CD14-positive monocyte (primary cell): ENCODE measurements around the gene IFNGR1. TPM values are rescaled to one million over a fixed set of nuclear protein-coding genes. Genes with fewer than 3 reads are reported as not detected.
A peak's percentile ranks its signal among the peaks of the same experiment; 100 is the strongest.

Source experiments
- DNase-seq, 3 donors: peaks; one replicate each; pipeline ENCODE4 v3.0.0-alpha.2; 2011 to 2022
- H2AFZ ChIP-seq: 2 replicates; pipeline ENCODE4 v1.6.0; 2012; ENCODE audit warnings: mild to moderate bottlenecking, low read depth, low read length, inconsistent platforms; ENCODE audit not compliant: insufficient read depth, poor library complexity, severe bottlenecking
- H3K27ac ChIP-seq, 2 donors: 1 replicate in 1 of 2; 2 replicates in 1 of 2; pipeline ENCODE4 v1.5.1; 2012 to 2013; ENCODE audit warnings: low read length in 2 of 2, control low read depth in 1 of 2, inconsistent platforms in 1 of 2, low read depth in 1 of 2, mild to moderate bottlenecking in 1 of 2
- H3K27me3 ChIP-seq, 2 donors: one replicate each; pipeline versions ENCODE4 v1.6.0 to v1.6.1; 2011 to 2013; ENCODE audit warnings: low read length in 2 of 2; ENCODE audit not compliant: control insufficient read depth in 2 of 2, insufficient read depth in 2 of 2
- H3K36me3 ChIP-seq, 2 donors: replicated peaks in 1 of 2; 1 replicate in 1 of 2; 2 replicates in 1 of 2; pipeline versions ENCODE4 v1.5.1 to v1.6.1; 2012 to 2013; ENCODE audit warnings: low read length in 2 of 2, control low read depth in 1 of 2, inconsistent platforms in 1 of 2, mild to moderate bottlenecking in 1 of 2; ENCODE audit not compliant: insufficient read depth in 2 of 2, control insufficient read depth in 1 of 2
- H3K4me1 ChIP-seq, 2 donors: 1 replicate in 1 of 2; 2 replicates in 1 of 2; pipeline versions ENCODE4 v1.5.1 to v1.6.1; 2012 to 2013; ENCODE audit warnings: low read length in 2 of 2, control low read depth in 1 of 2, inconsistent platforms in 1 of 2, mild to moderate bottlenecking in 1 of 2, moderate library complexity in 1 of 2; ENCODE audit not compliant: insufficient read depth in 2 of 2, control insufficient read depth in 1 of 2
- H3K4me2 ChIP-seq: replicated peaks from 2 replicates; pipeline ENCODE3; 2012; ENCODE audit warnings: low read length, moderate library complexity, mild to moderate bottlenecking; ENCODE audit not compliant: poor library complexity, severe bottlenecking; ENCODE audit errors: extremely low read depth
- H3K4me3 ChIP-seq, 3 experiments: fragments of 200-600 bp in 1 of 3; sonication (generic) in 1 of 3; replicated peaks in 1 of 3; 1 replicate in 2 of 3; 2 replicates in 1 of 3; pipeline ENCODE4 v1.5.1; 2011 to 2013; ENCODE audit warnings: low read length in 3 of 3, mild to moderate bottlenecking in 3 of 3, control low read depth in 2 of 3, low read depth in 2 of 3, inconsistent platforms in 1 of 3, moderate library complexity in 1 of 3
- H3K79me2 ChIP-seq: 2 replicates; pipeline ENCODE4 v1.6.0; 2012; ENCODE audit warnings: mild to moderate bottlenecking, control low read depth, inconsistent platforms, low read length, moderate library complexity; ENCODE audit not compliant: insufficient read depth
- H3K9ac ChIP-seq: 2 replicates; pipeline ENCODE4 v1.6.0; 2017; ENCODE audit warnings: low read length, mild to moderate bottlenecking; ENCODE audit not compliant: insufficient read depth, poor library complexity, severe bottlenecking
- H3K9me3 ChIP-seq, 2 donors: replicated peaks in 1 of 2; 1 replicate in 1 of 2; 2 replicates in 1 of 2; pipeline versions ENCODE4 v1.5.1 to v1.6.1; 2012 to 2013; ENCODE audit warnings: low read length in 2 of 2, control low read depth in 1 of 2; ENCODE audit not compliant: control insufficient read depth in 1 of 2, insufficient read depth in 1 of 2
- H4K20me1 ChIP-seq: 2 replicates; pipeline ENCODE4 v1.6.0; 2012; ENCODE audit warnings: mild to moderate bottlenecking, low read length, control low read depth, moderate library complexity; ENCODE audit not compliant: insufficient read depth
- H3K27ac Mint-ChIP-seq, 7 donors: one replicate each; pipeline ENCODE4 v1.8.0; 2020; ENCODE audit warnings: mild to moderate bottlenecking in 7 of 7, mixed read lengths in 7 of 7, moderate library complexity in 6 of 7, inconsistent platforms in 2 of 7
- H3K27me3 Mint-ChIP-seq, 3 donors: one replicate each; pipeline ENCODE4 v1.8.0; 2021 to 2022; ENCODE audit warnings: low read depth in 3 of 3, mild to moderate bottlenecking in 3 of 3, mixed read lengths in 3 of 3, moderate library complexity in 3 of 3, inconsistent platforms in 1 of 3
- H3K36me3 Mint-ChIP-seq, 2 donors: one replicate each; pipeline ENCODE4 v1.8.0; 2020; ENCODE audit warnings: mixed read lengths in 2 of 2, inconsistent platforms in 1 of 2, mild to moderate bottlenecking in 1 of 2
- H3K4me1 Mint-ChIP-seq: one replicate; pipeline ENCODE4 v1.8.0; 2020; ENCODE audit warnings: mild to moderate bottlenecking, mixed read lengths
- H3K4me3 Mint-ChIP-seq, 2 donors: one replicate each; pipeline ENCODE4 v1.8.0; 2020; ENCODE audit warnings: mild to moderate bottlenecking in 2 of 2, mixed read lengths in 2 of 2, moderate library complexity in 1 of 2
- H3K9me3 Mint-ChIP-seq, 7 donors: one replicate each; pipeline ENCODE4 v1.8.0; 2020 to 2022; ENCODE audit warnings: mixed read lengths in 7 of 7, mild to moderate bottlenecking in 6 of 7, moderate library complexity in 6 of 7, inconsistent platforms in 2 of 7
- WGBS: methylation state at CpG from one replicate; pipeline ENCODE4 v1.1.5; 2013; ENCODE audit warnings: missing lambda C conversion rate; ENCODE audit not compliant: insufficient coverage; 5-methylcytosine and 5-hydroxymethylcytosine counted together
- intact Hi-C, 2 donors: fragments of 100-400 bp; cut with micrococcal nuclease; formaldehyde crosslinking; loops; one replicate each; pipeline versions ENCODE4 v1.15.0 to v1.15.1; 2023
- polyA plus RNA-seq, 3 donors: library from polyadenylated mRNA; depleted of rRNA in 1 of 3; unstranded in 2 of 3; stranded (reverse) in 1 of 3; fragments of 300-500 nt in 2 of 3; fragments of >200 nt in 1 of 3; fragmentation: Illumina TruSeq in 2 of 3; gene quantifications; 1 replicate in 2 of 3; 2 replicates in 1 of 3; pipeline ENCODE4 v1.2.3, GENCODE V29; 2012 to 2021
- TF ChIP-seq, protein P1 (sequence below): fragments of 200-600 bp; IDR thresholded peaks from one replicate; pipeline ENCODE4 v1.8.0; 2022; ENCODE audit warnings: antibody characterized with exemption, mild to moderate bottlenecking

IFNGR1 gene
- polyA plus RNA-seq, 3 donors, result 204 to 372 (median 364) TPM

DNA sequence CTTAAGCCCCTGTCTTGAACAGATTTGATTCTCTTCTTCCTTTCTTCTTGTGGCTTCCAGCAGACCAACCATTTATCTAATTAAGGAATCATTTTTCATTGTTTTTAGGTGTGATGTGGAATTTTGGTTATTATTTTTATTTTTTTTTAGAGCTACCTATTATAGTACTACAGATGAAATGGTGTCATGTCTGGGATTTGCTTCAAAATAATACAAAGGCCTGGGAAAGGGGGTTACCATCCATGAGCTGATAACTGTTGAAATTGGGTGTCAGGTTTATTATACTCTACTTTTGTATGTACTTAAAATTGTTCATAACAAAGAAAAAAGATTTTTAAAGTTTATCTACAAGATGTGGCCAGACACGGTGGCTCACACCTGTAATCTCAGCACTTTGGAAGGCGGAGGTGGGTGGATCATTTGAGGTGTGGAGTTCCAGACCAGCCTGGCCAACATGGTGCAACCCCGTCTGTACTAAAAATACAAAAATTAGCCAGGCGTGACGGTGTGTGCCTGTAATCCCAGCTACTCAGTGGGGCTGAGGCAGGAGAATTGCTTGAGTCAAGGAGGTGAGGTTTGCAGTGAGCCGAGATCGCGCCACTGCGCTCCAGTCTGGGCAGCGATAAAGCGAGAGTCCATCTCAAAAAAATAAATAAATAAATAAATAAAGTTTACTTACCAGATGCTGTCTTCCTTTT, 46.3 kb downstream of the IFNGR1 start:
- H3K9ac ChIP-seq, result no peak overlapping the region
- peaks cover 20% of the 10 kb centered on the region for H3K4me1 Mint-ChIP-seq

DNA sequence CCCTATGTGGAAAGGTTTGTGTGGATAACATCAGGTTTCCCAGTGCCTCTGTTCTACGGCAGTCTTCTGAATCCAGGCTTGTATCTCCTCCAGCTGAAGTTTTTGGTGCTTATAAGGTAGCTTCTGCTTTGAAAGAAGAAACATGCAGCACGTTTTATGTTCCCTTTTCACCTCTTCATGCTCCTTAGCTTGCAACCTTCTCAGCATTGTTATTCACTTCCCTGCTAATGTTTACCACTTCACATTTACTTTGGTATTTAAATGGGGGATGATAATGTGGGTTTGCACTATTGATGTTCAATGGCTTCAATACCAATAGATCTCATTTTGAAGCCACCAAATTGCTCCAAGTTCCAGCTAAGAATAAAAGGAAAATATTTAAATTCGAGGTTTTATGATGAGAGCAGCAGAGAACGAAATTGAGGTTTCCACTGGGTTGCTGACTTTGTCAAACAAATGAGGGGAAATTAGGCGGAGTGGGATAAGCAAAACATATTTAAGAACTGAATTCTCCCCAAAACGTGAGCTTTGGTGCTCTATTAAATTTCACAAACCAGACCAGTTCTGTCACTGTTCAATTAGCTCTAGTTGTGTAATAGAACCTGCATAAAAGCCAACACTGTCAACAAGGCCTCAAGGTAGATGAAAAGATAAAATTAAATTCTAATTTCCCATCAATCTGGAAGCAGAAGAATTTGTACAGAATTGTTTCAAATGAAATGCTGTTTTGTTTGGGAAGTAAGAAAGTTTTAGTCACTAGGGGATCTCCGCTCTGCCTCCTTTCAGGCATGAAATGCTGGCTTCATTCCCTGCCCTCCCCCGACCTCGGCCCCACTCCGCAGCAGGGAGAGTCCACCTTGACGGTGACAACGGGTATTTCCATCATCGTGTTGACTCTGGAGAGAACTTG, 47.1 kb downstream of the IFNGR1 start:
- Histone ChIP-seq H3K36me3 (no peaks in the 10 kb centered on the region), H3K9me3 (peaks cover 0 to 9% of the 10 kb centered on the region in 2 donors), H3K4me1 (peaks cover 3 to 21% of the 10 kb centered on the region in 2 donors), H3K4me2 (no peak overlapping the region), H3K79me2 (no peaks in the 10 kb centered on the region), H3K4me3 (no peak overlapping the region), H3K27ac (no peak overlapping the region), H3K27me3 (no peaks in the 10 kb centered on the region), H3K9ac (no peak overlapping the region), H2AFZ (no peak overlapping the region), H4K20me1 (no peaks in the 10 kb centered on the region)
- no peak for DNase-seq
- peaks cover 22% of the 10 kb centered on the region for H3K4me1 Mint-ChIP-seq
- H3K36me3 Mint-ChIP-seq, result peaks cover 2 to 4% of the 10 kb centered on the region in 2 donors
- H3K27ac Mint-ChIP-seq, result peak overlapping the region in 1 of 7 donors; percentile 64
- 96% methylated on average over 6 of the region's 13 CpGs for WGBS
- H3K27me3 Mint-ChIP-seq, result no peaks in the 10 kb centered on the region
- intact Hi-C loops, result no loop called here
- H3K4me3 Mint-ChIP-seq, result no peak overlapping the region
- TF ChIP-seq, protein P1, sequence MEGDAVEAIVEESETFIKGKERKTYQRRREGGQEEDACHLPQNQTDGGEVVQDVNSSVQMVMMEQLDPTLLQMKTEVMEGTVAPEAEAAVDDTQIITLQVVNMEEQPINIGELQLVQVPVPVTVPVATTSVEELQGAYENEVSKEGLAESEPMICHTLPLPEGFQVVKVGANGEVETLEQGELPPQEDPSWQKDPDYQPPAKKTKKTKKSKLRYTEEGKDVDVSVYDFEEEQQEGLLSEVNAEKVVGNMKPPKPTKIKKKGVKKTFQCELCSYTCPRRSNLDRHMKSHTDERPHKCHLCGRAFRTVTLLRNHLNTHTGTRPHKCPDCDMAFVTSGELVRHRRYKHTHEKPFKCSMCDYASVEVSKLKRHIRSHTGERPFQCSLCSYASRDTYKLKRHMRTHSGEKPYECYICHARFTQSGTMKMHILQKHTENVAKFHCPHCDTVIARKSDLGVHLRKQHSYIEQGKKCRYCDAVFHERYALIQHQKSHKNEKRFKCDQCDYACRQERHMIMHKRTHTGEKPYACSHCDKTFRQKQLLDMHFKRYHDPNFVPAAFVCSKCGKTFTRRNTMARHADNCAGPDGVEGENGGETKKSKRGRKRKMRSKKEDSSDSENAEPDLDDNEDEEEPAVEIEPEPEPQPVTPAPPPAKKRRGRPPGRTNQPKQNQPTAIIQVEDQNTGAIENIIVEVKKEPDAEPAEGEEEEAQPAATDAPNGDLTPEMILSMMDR, result no peak
- peaks cover 0 to 12% (median 5%) of the 10 kb centered on the region in 7 donors for H3K9me3 Mint-ChIP-seq

More for the DNA sequence above, 46.3 kb downstream of the IFNGR1 start:
- Histone ChIP-seq H3K9me3 (peaks cover 0 to 9% of the 10 kb centered on the region in 2 donors), H3K27me3 (no peaks in the 10 kb centered on the region), H3K79me2 (no peaks in the 10 kb centered on the region), H3K4me1 (peaks cover 2 to 20% of the 10 kb centered on the region in 2 donors), H2AFZ (no peak overlapping the region), H4K20me1 (no peaks in the 10 kb centered on the region), H3K36me3 (no peaks in the 10 kb centered on the region), H3K4me3 (no peak overlapping the region), H3K4me2 (no peak overlapping the region), H3K27ac (no peak overlapping the region)
- Mint-ChIP-seq H3K4me3 (no peak overlapping the region), H3K27me3 (no peaks in the 10 kb centered on the region), H3K36me3 (peaks cover 2 to 4% of the 10 kb centered on the region in 2 donors), H3K9me3 (peaks cover 2 to 11% (median 5%) of the 10 kb centered on the region in 7 donors), H3K27ac (no peak overlapping the region)
- intact Hi-C loops, result no loop called here
- DNase-seq, result no peak
- 97% methylated on average over 5 of the region's 11 CpGs for WGBS
- TF ChIP-seq, protein P1, result no peak
